ENCODE measurements around the gene ADD2.
A peak's percentile ranks its signal among the peaks of the same experiment; 100 is the strongest.
"Not testable (repeated sequence)": the region's sequence is repeated elsewhere in the genome, so short reads cannot be mapped to it uniquely, and the experiment has no call there.

ADD2 gene

DNA sequence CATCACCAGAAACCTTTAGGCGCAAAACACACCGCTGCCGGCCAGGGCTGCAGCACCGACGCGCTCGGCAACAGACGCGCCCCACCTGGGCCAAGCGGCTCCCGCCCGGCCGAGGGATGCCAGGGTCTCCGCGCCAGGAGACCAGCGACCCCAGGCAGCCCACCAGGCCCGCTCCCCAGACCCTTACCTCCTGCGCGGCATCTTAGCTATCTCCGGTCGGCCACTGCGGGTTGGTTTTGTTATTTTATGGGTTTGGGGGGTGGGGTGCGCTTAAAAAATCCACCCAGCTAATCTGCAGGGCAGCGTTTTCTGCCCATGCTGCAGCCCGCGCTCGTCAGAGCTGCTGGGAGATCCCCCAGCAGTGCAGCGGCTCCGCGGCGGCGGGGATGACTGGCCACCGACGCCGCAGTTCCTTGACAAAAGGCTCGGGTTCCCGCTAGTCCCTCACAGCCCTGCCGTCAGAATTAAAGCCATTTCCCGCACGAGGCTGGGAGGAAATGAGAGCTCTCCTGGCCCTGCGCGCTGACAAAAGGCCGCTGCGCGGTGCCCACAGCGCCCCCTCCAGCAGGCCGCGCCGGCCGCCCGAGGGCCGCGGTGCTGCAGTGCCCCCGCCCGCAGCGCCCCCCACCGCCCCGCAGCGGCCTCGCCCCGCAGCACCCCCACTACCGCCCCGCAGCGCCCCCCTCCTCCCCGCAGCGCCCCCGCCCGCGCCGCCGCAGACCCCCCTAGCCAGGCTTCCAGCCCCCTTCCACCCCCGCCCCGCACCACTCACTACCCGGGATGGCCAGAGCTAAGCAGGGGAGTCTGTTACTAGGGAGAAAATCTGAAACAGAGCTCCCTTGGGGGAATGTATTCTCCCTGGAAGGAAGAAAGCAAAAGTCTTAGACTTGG is at the start of gene ADD2:
Gene ADD2 (minus strand): TSS at position 502 of the 891 bp plus-strand sequence. CDS start 61,792 bp downstream, outside the sequence.
- no peak for DNase-seq

GRCh38 chr2:70817284-70817954 is 49.4 kb upstream of the ADD2 start:
- DNase-seq, result no peak

GRCh38 chr2:70816726-70817125 is 48.7 kb upstream of the ADD2 start:
- DNase-seq, result no peak

GRCh38 chr2:70808983-70809958 is 41.3 kb upstream of the ADD2 start:
- DNase-seq, result no peak

- DNase-seq, result no peak
Measured at GRCh38 chr2:70807828-70808118, 39.8 kb upstream of the ADD2 start.

- no peak for DNase-seq
Measured at GRCh38 chr2:70807102-70807827, 39.3 kb upstream of the ADD2 start.

GRCh38 chr2:70806620-70807019 is 38.6 kb upstream of the ADD2 start:
- no peak for DNase-seq

DNA sequence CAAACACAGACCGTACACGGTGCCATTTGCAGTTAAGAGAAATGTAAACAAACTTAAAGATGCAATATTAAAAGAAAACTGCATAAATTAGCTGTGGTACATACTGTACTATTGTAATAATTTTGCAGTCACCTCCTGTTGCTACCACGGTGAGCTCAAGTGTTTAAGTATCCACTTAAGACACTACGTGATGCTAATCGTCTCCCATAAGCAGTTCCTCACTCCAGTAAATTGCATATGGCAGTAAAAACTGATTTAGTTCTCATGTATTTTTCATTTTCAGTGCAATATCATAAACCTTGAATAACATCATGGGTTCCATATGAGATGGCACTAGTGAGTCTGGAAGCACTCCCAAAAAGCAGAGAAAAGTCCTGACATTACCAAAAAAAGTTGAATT is 38.0 kb upstream of the ADD2 start:
- no peak for DNase-seq

- DNase-seq, result no peak
Measured at GRCh38 chr2:70801607-70802263, 33.7 kb upstream of the ADD2 start.

- DNase-seq, result no peak
Measured at GRCh38 chr2:70799706-70800105, 31.7 kb upstream of the ADD2 start.

- DNase-seq, result not testable (repeated sequence)
Measured at GRCh38 chr2:70797996-70798395, 30.0 kb upstream of the ADD2 start.

DNA sequence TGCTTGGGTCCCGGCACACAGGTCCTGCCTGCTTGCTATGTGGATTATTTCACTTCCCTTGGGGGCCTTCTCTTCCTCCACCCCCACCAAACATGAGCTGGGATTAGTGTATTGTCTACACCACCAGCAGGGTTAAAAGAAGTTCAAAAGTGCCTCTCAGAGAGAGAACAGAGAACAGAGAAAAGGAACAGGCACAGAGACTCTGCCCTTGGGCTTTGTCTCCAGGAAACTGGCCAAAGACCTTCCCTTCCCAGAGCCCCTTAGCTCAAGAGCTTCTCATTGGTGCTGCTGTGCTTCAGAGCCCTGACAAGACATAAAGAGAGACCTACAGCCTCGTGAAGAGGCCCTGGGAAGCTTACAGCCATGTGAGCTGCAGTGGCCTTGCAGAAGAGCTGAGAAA is 29.5 kb upstream of the ADD2 start:
- no peak for DNase-seq

DNA sequence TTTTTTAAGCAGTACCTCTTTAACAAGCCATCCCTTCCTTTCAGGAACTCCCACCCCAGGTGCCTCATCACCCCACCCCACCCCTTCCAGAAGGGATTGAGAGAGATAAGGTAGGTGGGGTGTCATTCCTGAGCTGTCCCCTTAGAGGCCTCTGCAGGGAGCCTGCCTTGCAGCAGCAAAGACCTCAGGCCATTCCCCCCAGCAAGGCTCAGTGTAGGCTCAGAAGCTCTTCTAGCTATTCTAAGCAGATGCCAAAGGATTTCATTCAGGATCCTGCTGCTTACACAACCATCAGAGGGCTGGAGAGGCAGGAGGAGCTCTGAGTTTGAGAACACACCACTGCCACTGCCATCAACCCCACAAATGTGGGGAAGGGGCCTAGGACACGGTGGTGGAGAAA is 28.3 kb upstream of the ADD2 start:
- DNase-seq, result no peak

- no peak for DNase-seq
Measured at GRCh38 chr2:70795164-70795995, 27.4 kb upstream of the ADD2 start.

DNA sequence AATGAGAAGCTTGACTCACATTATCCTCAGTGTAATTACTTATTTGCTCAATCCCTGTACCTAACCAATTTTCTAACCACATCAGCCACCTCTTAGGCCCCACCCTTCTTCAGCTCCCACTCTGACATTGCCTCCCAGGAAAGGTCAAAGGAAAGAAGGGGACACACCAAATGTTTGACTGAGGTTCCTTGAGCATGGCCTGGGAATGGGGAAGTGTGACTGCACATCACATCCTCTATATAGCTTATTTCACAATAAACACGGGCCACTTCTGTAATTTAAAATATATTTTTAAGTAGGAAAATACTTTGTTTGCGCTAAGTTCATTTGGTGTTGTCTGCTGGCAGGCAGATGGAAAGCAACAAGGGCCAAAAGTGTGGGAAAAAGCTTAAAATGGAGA is 25.4 kb upstream of the ADD2 start:
- DNase-seq, result no peak

DNA sequence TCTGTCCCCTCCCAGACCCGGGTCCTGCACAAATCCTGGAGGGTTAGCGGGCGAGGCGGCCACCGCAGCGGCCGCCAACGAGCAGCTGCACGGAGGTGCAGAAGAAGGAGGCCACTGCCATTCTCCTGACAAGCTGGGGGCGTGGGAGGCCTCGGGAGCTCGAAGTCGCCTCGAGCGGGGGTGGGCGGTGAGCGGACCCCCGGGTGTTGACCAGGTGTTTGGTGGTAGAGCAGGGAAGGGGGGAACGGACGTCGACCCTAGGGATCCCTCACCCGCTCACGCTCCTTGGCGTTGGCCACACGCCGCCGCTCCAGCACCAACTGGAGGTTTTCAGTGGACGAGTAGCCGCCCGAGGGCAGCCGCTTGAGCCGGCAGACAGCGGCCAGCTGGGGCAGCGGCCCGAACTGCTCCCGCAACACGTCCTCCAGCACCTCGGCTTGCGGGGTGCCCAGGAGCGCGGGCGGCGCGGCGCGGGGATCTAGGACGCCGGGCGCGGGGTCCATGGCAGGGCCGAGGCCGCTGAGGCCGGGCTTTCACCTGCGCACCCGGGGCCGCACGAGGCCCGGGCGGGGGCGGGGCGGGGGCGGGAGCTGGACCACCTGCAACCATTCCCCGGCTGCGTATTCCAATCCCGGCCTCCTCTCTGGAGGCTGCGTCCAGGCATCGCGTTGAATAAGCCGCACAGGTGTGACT is 22.3 kb upstream of the ADD2 start, which contains the start of gene FIGLA:
Gene FIGLA (minus strand): TSS at position 508 of the 693 bp plus-strand sequence. CDS start 5 bp downstream, at position 503.
- no peak for DNase-seq

DNA sequence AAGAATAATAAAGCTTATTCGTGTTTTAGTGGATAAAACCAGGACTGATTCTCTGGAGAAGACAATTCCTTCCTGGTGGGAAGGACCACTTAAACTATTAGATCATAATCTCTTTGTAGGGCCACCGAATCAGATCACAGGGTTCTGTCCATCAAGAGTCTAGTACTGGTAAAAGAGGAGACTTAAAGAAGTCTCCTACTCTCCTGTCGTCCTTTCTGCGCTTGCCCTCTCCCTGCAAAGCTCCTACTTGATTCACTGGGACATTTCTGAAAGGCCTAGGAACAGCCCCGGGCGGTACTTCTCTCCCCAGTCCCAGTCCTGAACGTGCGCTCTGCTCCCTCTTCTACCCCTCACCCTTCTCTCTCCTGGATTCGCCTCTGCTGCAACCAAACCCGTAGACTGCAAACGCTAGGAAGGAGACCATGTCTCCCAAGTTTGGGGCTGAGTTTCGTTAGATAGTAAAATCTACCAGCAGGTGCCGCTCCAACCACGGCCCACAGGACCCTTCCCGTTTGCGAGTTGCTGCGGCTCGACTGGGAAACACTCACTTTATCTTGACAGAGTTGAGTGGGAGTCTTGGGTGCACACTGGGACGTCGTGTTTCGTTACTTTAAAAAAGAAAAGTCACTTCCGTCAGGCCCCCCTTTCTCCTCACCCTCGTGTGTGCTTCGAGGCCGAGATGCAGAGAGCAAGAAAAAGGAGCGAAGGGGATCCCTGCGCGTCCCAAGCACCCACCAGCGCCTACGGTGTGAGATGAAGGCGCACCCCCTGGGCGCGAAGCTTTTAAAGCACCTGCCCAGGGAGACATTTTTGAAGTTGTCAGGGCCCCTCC is 21.5 kb upstream of the ADD2 start:
- no peak for DNase-seq

DNA sequence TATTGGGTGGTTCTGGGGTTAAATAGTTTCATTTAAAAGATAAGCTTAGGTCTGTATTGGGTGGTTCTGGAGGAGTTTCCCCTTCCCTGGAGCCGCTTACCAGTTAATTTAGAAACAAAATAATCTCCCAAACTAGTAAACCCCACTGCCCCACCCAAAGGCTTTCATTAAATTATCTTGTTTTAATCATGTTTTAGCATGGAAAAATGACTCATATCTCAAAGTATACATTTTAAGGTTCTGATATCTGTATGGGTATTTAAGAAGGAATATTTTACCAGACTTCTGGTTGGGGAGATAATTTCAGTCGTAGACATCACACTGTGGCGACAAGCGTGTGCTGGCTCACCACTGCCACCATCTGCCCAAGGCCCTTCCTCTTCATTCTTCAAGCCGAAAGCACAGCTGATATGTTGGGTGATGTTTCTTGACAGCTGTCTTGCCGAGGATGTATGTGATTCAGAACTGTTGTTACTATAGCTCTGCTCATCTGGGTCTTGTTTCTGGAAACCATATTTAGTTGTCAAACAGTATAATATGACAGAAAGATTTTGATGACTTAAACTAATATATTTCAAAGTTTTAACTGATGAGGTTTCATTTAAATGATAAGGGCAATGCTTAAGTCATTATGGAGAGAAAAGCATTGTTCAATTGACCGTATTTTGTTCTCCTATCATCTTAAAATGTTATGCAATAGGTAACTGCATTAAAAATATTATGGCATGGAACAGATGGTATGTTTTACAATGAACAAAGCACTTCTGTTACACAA is 17.3 kb upstream of the ADD2 start:
- DNase-seq, result peak; percentile 29

DNA sequence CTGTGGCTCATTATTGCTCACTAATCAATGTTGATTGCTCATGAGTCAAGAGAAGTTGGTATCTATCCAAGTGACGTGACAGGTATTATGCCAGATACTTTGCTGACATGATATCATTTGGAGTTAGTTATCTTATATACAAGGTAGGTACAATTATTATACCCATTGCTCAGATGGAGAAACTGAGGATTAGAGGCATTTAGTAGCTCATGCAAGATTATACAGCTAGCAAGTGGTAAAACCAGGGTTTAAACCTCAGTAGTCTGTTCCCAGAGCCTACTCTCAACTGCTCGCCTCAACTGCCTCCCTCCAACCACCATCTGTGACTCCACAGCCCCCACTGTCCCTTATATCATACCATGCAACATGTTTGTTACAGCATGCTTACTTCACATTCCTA is 16.3 kb upstream of the ADD2 start:
- no peak for DNase-seq
